SKM-1 (cell line): ENCODE results near the gene ISY1.
"Not testable (repeated sequence)": the region's sequence is repeated elsewhere in the genome, so short reads cannot be mapped to it uniquely, and the experiment has no call there.

Experiments
- DNase-seq: peaks from one replicate; lab custom pipeline; 2025; ENCODE audit not compliant: unreplicated experiment; lab: John Stamatoyannopoulos, UW

The ISY1 gene

GRCh38 chr3:129088312-129088711 is 72.6 kb downstream of the ISY1 start:
- DNase-seq, result not testable (repeated sequence)

- DNase-seq, result not testable (repeated sequence)
Measured at GRCh38 chr3:129087904-129088303, 73.0 kb downstream of the ISY1 start.

GRCh38 chr3:129087138-129087702 is 73.6 kb downstream of the ISY1 start:
- no peak for DNase-seq

- DNase-seq, result no peak
Measured at GRCh38 chr3:129085818-129086217, 75.0 kb downstream of the ISY1 start.

GRCh38 chr3:129085165-129085715 is 75.6 kb downstream of the ISY1 start:
- no peak for DNase-seq

- DNase-seq, result no peak
Measured at GRCh38 chr3:129084501-129084900, 76.4 kb downstream of the ISY1 start.

- DNase-seq, result no peak
Measured at GRCh38 chr3:129082026-129082425, 78.8 kb downstream of the ISY1 start.

- DNase-seq, result no peak
Measured at GRCh38 chr3:129081503-129081902, 79.4 kb downstream of the ISY1 start.

GRCh38 chr3:129078510-129078909 is 82.4 kb downstream of the ISY1 start:
- DNase-seq, result no peak
